Activated CD4-positive, alpha-beta T cell treated with anti-CD3 and anti-CD28 coated beads for 48 hours (primary cell): Measurements from ENCODE around the gene P2RY13.

ENCODE experiments used
- DNase-seq: peaks from one replicate; pipeline ENCODE4 v3.0.0-alpha.2; 2020

Gene P2RY13

GRCh38 chr3:151329363-151329762 lies at the start of gene P2RY13:
TSS of gene P2RY13 (minus strand) at chr3:151329549. CDS start at chr3:151329528, 21 bp downstream.
- DNase-seq: no peak

- no peak for DNase-seq
Measured at GRCh38 chr3:151377768-151378385, 48.5 kb upstream of the P2RY13 start.

GRCh38 chr3:151372063-151372820 lies 42.9 kb upstream of the P2RY13 start:
- no peak for DNase-seq

- no peak for DNase-seq
Measured at GRCh38 chr3:151371526-151371925, 42.2 kb upstream of the P2RY13 start.

GRCh38 chr3:151367448-151367847 lies 38.1 kb upstream of the P2RY13 start:
- DNase-seq: no peak

GRCh38 chr3:151366993-151367392 lies 37.6 kb upstream of the P2RY13 start:
- no peak for DNase-seq

GRCh38 chr3:151362751-151363174 lies 33.4 kb upstream of the P2RY13 start:
- DNase-seq: no peak

GRCh38 chr3:151357463-151357850 lies 28.1 kb upstream of the P2RY13 start:
- DNase-seq: no peak

GRCh38 chr3:151356794-151357462 lies 27.6 kb upstream of the P2RY13 start:
- no peak for DNase-seq

GRCh38 chr3:151351648-151352047 lies 22.3 kb upstream of the P2RY13 start:
- DNase-seq: no peak

GRCh38 chr3:151351219-151351618 lies 21.9 kb upstream of the P2RY13 start:
- DNase-seq: no peak

GRCh38 chr3:151350656-151351055 lies 21.3 kb upstream of the P2RY13 start:
- DNase-seq: no peak

- no peak for DNase-seq
Measured at GRCh38 chr3:151347432-151347831, 18.1 kb upstream of the P2RY13 start.

GRCh38 chr3:151346292-151346691 lies 16.9 kb upstream of the P2RY13 start:
- no peak for DNase-seq

- no peak for DNase-seq
Measured at GRCh38 chr3:151345859-151346258, 16.5 kb upstream of the P2RY13 start.

- DNase-seq: no peak
Measured at GRCh38 chr3:151331696-151332095, 2.3 kb upstream of the P2RY13 start.

- DNase-seq: no peak
Measured at GRCh38 chr3:151330899-151331298, 1.6 kb upstream of the P2RY13 start.

GRCh38 chr3:151330379-151330778 lies 1.0 kb upstream of the P2RY13 start:
- DNase-seq: no peak

GRCh38 chr3:151328298-151328995 lies 902 bp downstream of the P2RY13 start:
- DNase-seq: peak; percentile 43

- DNase-seq: no peak
Measured at GRCh38 chr3:151327571-151328198, 1.7 kb downstream of the P2RY13 start.

- DNase-seq: no peak
Measured at GRCh38 chr3:151322511-151322910, 6.8 kb downstream of the P2RY13 start.

GRCh38 chr3:151321526-151321925 lies 7.8 kb downstream of the P2RY13 start:
- no peak for DNase-seq

- no peak for DNase-seq
Measured at GRCh38 chr3:151320131-151320530, 9.2 kb downstream of the P2RY13 start.
